NT2/D1 (cell line): ENCODE measurements around the gene SERPINB5.
"Not testable (repeated sequence)": the region's sequence is repeated elsewhere in the genome, so short reads cannot be mapped to it uniquely, and the experiment has no call there.

ENCODE experiments used
- SUZ12 ChIP-seq: IDR thresholded peaks from 2 replicates; pipeline ENCODE4 v1.6.1; 2011; ENCODE audit not compliant: insufficient read length, insufficient read depth; ENCODE audit errors: extremely low read depth
- YY1 ChIP-seq: IDR thresholded peaks from 2 replicates; pipeline ENCODE4 v1.6.1; 2011; ENCODE audit not compliant: insufficient read length, insufficient read depth

DNA sequence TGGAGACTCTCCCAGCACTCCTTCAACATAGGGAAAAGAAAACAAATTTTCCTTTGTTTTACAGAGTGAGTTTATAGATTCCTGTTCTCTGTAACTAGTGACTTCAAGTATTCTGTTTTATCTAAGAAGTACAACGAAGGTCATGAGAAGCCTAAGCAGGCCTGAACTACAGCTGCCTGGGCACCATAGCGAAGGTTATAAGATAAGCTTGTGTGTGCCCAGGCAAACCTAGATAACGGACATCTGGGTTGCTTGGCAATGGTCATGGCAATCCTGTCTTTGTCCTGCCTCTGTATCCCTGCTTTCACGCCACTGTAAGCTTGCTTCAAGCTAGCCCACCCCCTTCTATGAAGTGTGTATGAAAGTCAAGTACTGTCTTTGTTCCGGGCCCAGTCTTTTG is 24.0 kb upstream of the SERPINB5 start:
- not testable (repeated sequence) for TF ChIP-seq SUZ12, YY1
